ENCODE data around the gene LAX1.
A peak's percentile ranks its signal among the peaks of the same experiment; 100 is the strongest.
"Not testable (repeated sequence)": the region's sequence is repeated elsewhere in the genome, so short reads cannot be mapped to it uniquely, and the experiment has no call there.

The LAX1 gene

GRCh38 chr1:203765029-203765837, at the start of gene LAX1:
Gene LAX1, plus strand, starts transcription at chr1:203765183. Its CDS starts 383 bp downstream, at chr1:203765566.
- no peak for DNase-seq (ENCODE audit: low read depth in 2 of 2)

GRCh38 chr1:203717120-203717519, 47.9 kb upstream of the LAX1 start:
- DNase-seq (ENCODE audit: low read depth in 2 of 2) = no peak

GRCh38 chr1:203720242-203720641, 44.7 kb upstream of the LAX1 start:
- DNase-seq (ENCODE audit: low read depth in 2 of 2) = no peak

- DNase-seq (ENCODE audit: low read depth in 2 of 2) = no peak
These were observed 42.1 kb upstream of the LAX1 start for GRCh38 chr1:203722909-203723308.

GRCh38 chr1:203726417-203726867, 38.5 kb upstream of the LAX1 start:
- no peak for DNase-seq (ENCODE audit: low read depth in 2 of 2)

- no peak for DNase-seq (ENCODE audit: low read depth in 2 of 2)
These were observed 31.7 kb upstream of the LAX1 start for GRCh38 chr1:203733009-203733863.

- no peak for DNase-seq (ENCODE audit: low read depth in 2 of 2)
These were observed 22.5 kb upstream of the LAX1 start for GRCh38 chr1:203742436-203742835.

GRCh38 chr1:203743091-203743571, 21.9 kb upstream of the LAX1 start:
- DNase-seq (ENCODE audit: low read depth in 2 of 2) = no peak

- DNase-seq (ENCODE audit: low read depth in 2 of 2) = no peak
These were observed 20.7 kb upstream of the LAX1 start for GRCh38 chr1:203744075-203744972.

GRCh38 chr1:203746281-203746680, 18.7 kb upstream of the LAX1 start:
- DNase-seq (ENCODE audit: low read depth in 2 of 2) = no peak

- DNase-seq (ENCODE audit: low read depth in 2 of 2) = peak; percentile 65 to 66
These were observed 13.9 kb upstream of the LAX1 start for GRCh38 chr1:203751051-203751450.

GRCh38 chr1:203751618-203752361, 13.2 kb upstream of the LAX1 start:
- not testable (repeated sequence) for DNase-seq (ENCODE audit: low read depth in 2 of 2)

- no peak for DNase-seq (ENCODE audit: low read depth in 2 of 2)
These were observed 10.5 kb upstream of the LAX1 start for GRCh38 chr1:203754455-203754864.

GRCh38 chr1:203756036-203756435, 8.9 kb upstream of the LAX1 start:
- no peak for DNase-seq (ENCODE audit: low read depth in 2 of 2)

- DNase-seq (ENCODE audit: low read depth in 2 of 2) = not testable (repeated sequence)
These were observed 6.2 kb upstream of the LAX1 start for GRCh38 chr1:203758749-203759148.

- DNase-seq (ENCODE audit: low read depth in 2 of 2) = no peak
These were observed 4.5 kb upstream of the LAX1 start for GRCh38 chr1:203760506-203760905.

- not testable (repeated sequence) for DNase-seq (ENCODE audit: low read depth in 2 of 2)
These were observed 3.0 kb upstream of the LAX1 start for GRCh38 chr1:203761958-203762357.

- no peak for DNase-seq (ENCODE audit: low read depth in 2 of 2)
These were observed 1.5 kb upstream of the LAX1 start for GRCh38 chr1:203763505-203763904.

- no peak for DNase-seq (ENCODE audit: low read depth in 2 of 2)
These were observed 616 bp upstream of the LAX1 start for GRCh38 chr1:203764105-203765028.

- no peak for DNase-seq (ENCODE audit: low read depth in 2 of 2)
These were observed 3.3 kb downstream of the LAX1 start for GRCh38 chr1:203768256-203768655.

All from fibroblast of skin of left quadriceps (primary cell).